ENCODE measurements around the gene S100B. TPM values are rescaled to one million over a fixed set of nuclear protein-coding genes. Genes with fewer than 3 reads are reported as not detected.
"Not testable (repeated sequence)": the region's sequence is repeated elsewhere in the genome, so short reads cannot be mapped to it uniquely, and the experiment has no call there.

Gene S100B
- total RNA-seq, 4 donors from 2014 or later: 1.8 to 9.1 (median 3.4) TPM; not detected in 1

GRCh38 chr21:46585191-46585953, 19.5 kb downstream of the S100B start:
- DNase-seq: no peak
- no peak overlapping the region for H3K4me3 ChIP-seq
- no peaks in the 10 kb centered on the region for H3K9me3 ChIP-seq
- H3K36me3 ChIP-seq: peaks cover 0 to 7% (median 0%) of the 10 kb centered on the region in 3 donors
- TF ChIP-seq CTCF (IDR thresholded peaks at IDR 0.05) (no peak), POLR2A (IDR thresholded peaks at IDR 0.05) (no peak)
- no peaks in the 10 kb centered on the region for H3K4me1 ChIP-seq
- H3K27me3 ChIP-seq: no peaks in the 10 kb centered on the region
- H3K27ac ChIP-seq: no peak overlapping the region

- Histone ChIP-seq H3K4me3 (no peak overlapping the region), H3K27ac (no peak overlapping the region), H3K4me1 (no peaks in the 10 kb centered on the region), H3K27me3 (no peaks in the 10 kb centered on the region), H3K9me3 (peaks cover 0 to 3% (median 0%) of the 10 kb centered on the region in 4 donors), H3K36me3 (peaks cover 0 to 7% (median 0%) of the 10 kb centered on the region in 3 donors)
- DNase-seq: no peak
- TF ChIP-seq POLR2A (IDR thresholded peaks at IDR 0.05) (no peak), CTCF (IDR thresholded peaks at IDR 0.05) (no peak)
Measured at GRCh38 chr21:46581780-46582307, 23.0 kb downstream of the S100B start.

- not testable (repeated sequence) for H3K27ac ChIP-seq, H3K4me1 ChIP-seq, H3K27me3 ChIP-seq, DNase-seq, H3K36me3 ChIP-seq, H3K9me3 ChIP-seq, H3K4me3 ChIP-seq
Measured at GRCh38 chr21:46579394-46579793, 25.5 kb downstream of the S100B start.

- H3K4me3 ChIP-seq, H3K9me3 ChIP-seq, H3K27ac ChIP-seq: not testable (repeated sequence)
Measured at GRCh38 chr21:46577786-46578185, 27.1 kb downstream of the S100B start.

GRCh38 chr21:46572850-46573249, 32.0 kb downstream of the S100B start:
- Histone ChIP-seq H3K36me3 (peaks cover 0 to 41% (median 0%) of the 10 kb centered on the region in 3 donors), H3K9me3 (no peaks in the 10 kb centered on the region), H3K27me3 (no peaks in the 10 kb centered on the region), H3K4me1 (no peaks in the 10 kb centered on the region), H3K4me3 (no peak overlapping the region), H3K27ac (no peak overlapping the region)
- DNase-seq: no peak
- TF ChIP-seq CTCF (IDR thresholded peaks at IDR 0.05) (no peak), POLR2A (IDR thresholded peaks at IDR 0.05) (no peak)

More at GRCh38 chr21:46577786-46578185, 27.1 kb downstream of the S100B start:
- H3K27me3 ChIP-seq, H3K4me1 ChIP-seq, DNase-seq, H3K36me3 ChIP-seq: not testable (repeated sequence)

GRCh38 chr21:46570631-46571030, 34.3 kb downstream of the S100B start:
- Histone ChIP-seq H3K27ac (no peak overlapping the region), H3K36me3 (peaks cover 0 to 63% (median 0%) of the 10 kb centered on the region in 3 donors), H3K9me3 (no peaks in the 10 kb centered on the region), H3K4me1 (no peaks in the 10 kb centered on the region), H3K4me3 (no peak overlapping the region), H3K27me3 (no peaks in the 10 kb centered on the region)
- TF ChIP-seq POLR2A (IDR thresholded peaks at IDR 0.05): no peak
- TF ChIP-seq CTCF (IDR thresholded peaks at IDR 0.05): no peak
- DNase-seq: no peak

Measured in Peyer's patch (tissue), 4 donors.